Measurements from ENCODE around the gene NKIRAS1.

Gene NKIRAS1
- total RNA-seq = 8.3 to 9.2 reads per million in 2 donors

- DNase-seq = peak; percentile 89
These were observed at the start of gene NKIRAS1, which contains the start of gene RPL15 for GRCh38 chr3:23916886-23917678. NKIRAS1 (minus strand) TSS chr3:23916990; CDS start chr3:23910904, 6,086 bp downstream. RPL15 (plus strand) TSS chr3:23917132; CDS start chr3:23917860, 728 bp downstream.

DNA sequence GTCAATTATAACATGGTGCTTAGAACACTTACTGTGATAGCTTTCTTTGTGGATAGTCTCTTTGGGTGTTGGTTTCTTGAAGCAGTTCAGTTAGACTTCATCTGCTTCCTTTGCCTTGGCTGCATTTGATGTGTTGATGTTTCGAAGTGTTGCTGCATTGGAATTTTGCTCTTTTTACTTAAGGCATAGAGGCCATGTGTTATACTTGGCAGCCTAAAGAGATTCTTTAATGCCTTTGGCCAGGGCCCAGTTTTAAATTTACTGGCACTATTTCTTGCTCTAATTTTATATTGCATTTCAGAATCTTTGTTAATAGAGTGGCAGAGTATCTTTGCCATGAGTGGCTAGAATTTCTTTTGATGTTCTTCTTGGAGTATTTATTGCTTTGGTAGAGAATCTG is 49.5 kb upstream of the NKIRAS1 start:
- DNase-seq = no peak

- DNase-seq = no peak
These were observed 47.9 kb upstream of the NKIRAS1 start for GRCh38 chr3:23964537-23965235.

- DNase-seq = no peak
These were observed 45.1 kb upstream of the NKIRAS1 start for GRCh38 chr3:23961913-23962312.

GRCh38 chr3:23961066-23961465 is 44.3 kb upstream of the NKIRAS1 start:
- DNase-seq = no peak

GRCh38 chr3:23960649-23961048 is 43.9 kb upstream of the NKIRAS1 start:
- DNase-seq = no peak

DNA sequence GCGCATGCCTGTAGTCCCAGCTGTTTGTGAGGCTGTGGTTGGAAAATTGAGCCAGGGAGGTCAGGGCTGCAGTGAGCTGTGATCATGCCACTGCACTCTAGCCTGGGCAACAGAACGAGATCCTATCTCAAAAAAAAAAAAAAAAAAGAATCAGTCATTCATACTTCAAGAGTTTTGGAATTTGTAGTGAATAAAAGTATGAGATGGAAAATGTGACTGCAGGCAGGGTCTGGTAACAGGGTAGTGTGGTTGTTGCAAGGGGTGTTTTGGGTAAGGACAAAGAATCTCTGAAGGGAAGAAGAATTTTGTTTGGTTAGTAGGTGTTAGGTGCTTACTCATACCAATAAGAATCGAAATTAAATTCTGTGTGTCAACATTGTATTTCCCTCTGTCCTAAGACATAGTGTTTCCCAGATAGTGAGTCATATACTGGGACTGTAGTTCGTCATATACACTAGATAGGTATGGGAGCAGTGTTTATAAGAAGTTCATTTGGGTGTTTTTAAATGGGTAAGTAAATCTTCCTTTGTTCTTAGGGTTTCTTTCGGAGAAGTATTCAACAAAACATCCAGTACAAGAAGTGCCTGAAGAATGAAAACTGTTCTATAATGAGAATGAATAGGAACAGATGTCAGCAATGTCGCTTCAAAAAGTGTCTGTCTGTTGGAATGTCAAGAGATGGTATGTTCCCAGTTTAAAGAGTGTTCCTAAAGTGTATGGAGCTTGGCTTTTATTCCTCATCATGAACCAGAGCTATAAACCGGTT is 42.5 kb upstream of the NKIRAS1 start:
- DNase-seq = no peak

- DNase-seq = no peak
These were observed 39.9 kb upstream of the NKIRAS1 start for GRCh38 chr3:23956701-23957100.

GRCh38 chr3:23954144-23954543 is 37.4 kb upstream of the NKIRAS1 start:
- no peak for DNase-seq

DNA sequence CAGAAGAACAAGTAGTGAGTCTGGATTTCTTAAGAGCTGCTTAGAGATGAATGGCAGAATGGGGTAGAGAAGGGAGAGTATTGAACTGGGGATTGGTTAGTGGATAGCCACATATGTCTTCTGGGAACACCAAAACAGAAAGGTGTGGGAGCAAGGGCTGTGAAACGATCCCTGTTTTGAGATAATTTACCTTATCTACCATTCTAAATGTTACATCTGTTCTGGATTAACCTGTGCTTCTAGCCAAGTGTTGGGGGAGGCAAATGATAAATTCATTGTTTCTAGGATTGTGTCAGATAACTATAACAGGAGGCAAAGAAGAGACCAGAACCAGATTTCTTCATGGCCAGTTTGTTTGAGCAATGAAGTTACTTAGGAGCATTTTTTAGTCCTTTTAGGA is 36.7 kb upstream of the NKIRAS1 start:
- no peak for DNase-seq

DNA sequence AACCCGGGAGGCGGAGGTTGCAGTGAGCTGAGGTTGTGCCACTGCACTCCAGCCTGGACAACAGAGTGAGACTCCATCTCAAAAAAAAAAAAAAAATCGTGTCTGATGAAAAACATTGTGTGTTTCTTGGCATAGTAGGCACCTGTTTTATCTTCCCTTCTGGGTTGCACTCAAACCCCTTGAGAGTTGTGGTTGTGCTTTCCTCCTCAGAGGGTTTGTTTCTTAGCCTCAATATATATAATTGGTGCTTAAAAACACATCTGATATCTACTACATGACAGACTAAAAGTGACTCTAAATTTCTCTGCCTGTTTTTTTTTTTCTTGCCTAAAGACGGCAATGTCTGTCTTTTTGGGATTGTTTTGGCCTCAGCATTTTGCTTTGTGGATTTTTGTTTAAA is 35.9 kb upstream of the NKIRAS1 start:
- no peak for DNase-seq

- no peak for DNase-seq
These were observed 33.5 kb upstream of the NKIRAS1 start for GRCh38 chr3:23950293-23950692.

GRCh38 chr3:23949784-23950183 is 33.0 kb upstream of the NKIRAS1 start:
- no peak for DNase-seq

DNA sequence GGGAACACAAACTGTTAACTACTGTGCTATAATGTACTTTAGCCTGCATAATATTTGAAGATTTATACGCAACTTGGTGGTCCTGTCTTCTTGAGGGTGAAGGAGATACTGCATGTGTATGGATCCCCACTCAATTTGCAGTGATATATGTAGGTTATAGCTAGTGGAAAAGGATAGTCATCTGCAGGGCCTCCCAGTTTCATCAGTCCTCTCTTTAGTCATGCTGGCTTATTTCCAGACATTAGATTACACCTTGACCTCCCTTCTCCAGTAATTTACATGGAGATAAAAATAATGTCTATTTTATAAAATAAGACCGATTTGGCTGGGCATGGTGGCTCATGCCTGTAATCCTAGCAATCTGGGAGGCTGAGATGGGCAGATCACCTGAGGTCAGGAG is 32.0 kb upstream of the NKIRAS1 start:
- no peak for DNase-seq

DNA sequence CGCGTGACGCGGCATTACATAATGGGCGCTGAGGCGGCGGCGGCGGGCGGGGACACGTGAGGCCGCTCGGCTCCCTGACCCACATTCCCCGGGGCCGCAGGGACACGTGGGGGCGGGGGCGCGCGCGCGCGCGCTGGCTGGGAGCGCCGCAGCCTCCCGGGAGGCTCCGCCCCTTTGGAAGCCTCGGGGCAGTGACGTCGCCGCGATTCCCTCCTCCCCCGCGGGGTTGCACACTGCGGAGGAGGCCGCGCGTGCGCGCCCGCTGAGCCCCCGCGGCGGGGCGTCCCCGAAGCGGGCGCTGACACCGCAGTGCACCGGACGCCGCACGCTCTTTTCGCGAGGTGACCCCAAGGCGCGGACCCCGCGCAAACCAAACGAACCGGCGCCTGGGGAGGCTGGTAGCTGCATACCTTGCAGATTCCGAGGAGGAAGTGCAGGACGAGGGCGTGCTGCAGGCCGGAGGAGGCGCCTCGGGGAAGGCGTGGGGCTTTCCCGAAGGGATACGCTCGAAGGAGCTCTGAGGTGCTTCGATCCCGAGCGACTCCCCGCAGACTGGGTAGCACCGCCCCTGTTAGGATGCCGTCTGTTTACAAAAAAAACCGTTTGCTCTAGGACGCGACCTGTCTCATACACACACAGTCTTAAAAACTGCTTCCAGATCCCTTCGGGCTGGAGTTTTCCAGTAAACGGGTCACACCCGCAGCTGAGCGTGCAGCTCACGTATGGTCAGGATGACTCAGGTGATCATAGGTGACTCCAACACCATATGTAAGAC is 29.3 kb upstream of the NKIRAS1 start:
- peak; percentile 99 for DNase-seq

GRCh38 chr3:23945663-23945912 is 28.8 kb upstream of the NKIRAS1 start:
- no peak for DNase-seq

DNA sequence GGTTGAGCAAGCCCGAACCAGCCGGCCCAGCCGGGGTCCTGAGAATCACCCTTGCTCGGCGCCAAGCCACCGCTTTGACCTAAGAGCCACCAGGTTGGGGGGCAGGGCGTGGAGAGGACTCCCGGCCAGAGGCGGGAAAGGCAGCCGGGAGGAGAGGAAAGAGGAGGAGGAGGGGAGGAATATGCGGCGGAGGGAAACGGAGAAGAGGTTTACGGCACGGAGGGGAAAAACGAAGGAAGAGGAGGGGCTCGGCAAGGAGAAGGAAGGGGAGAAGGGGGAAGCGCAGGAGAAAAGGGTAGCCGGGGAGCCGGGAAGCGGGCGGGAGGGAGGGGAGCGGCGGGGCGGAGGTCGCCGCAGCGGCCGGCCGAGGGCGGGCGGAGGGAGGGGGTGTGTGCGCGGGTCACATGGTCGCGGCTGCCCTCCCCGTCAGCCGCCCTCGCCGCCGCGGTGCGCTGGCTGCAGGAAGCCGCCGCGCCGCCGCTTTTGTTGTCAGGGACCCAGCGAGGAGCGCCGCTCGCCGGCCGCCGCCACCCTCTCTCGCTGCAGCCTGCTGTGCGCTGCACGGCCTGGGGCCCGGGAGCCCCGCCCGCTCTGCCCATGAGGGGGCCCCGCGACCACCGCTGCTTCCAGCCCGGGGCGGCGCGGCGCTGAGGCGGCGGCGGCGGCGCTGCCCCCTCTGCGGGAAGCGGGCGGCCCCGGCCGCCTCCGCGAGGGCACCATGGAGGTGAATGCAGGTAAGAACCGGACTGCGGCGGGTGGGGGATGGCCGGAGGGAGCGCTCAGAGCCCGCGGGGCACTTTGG is 28.3 kb upstream of the NKIRAS1 start, which contains the start of gene NR1D2:
TSS of gene NR1D2 (plus strand) at position 426 of the 802 bp plus-strand sequence. CDS start at position 719, 293 bp downstream.
- peak; percentile 84 for DNase-seq

DNA sequence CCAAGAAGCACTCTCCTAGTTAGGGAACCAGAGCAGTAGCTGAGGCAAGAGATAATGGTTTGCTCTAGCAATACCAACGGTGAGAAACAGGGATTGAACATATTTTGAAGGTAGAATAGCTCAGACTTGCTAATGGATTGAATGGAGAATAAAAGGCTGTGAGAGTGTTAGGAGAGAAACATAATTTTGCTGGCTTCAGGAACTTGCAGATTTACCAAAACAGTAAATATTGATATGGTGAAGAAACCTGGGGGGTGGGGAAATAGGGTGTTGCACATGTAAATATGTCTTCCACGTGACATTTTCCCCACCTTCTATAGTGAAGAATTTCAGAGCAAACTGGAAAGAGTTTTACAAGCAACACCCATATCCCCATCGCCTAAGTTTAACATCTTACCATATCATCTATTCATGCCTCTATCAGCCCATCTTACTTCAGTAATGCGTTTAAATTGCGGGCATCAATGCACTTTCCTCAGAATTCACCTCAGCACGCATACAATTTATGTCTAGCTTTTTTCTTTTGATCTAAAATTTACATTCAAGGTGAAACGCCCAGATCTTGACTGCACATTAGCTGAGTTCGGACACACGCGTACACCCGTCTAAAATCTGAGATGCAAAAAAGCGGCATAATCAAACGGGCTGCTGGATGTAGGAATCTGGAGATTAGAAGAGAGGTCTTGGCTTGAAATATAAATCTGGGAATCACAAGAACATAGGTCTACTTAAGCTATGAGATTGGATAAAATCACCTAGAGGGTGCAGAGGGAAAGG is 27.4 kb upstream of the NKIRAS1 start:
- no peak for DNase-seq

DNA sequence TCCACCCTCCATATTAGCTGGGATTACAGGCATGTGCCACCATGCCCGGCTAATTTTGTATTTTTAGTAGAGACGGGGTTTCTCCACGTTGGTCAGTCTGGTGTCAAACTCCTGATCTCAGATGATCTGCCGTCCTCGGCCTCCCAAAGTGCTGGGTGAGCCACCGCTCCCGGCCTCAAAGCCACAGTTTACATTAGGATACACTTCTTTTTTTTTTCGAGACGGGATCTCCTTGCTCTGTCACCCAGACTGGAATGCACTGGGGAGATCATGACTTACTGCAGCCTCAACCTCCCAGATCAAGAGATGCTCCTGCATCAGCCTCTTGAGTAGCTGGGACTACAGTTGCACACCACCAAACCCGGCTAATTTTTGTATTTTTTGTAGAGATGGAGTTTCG is 25.8 kb upstream of the NKIRAS1 start:
- no peak for DNase-seq

DNA sequence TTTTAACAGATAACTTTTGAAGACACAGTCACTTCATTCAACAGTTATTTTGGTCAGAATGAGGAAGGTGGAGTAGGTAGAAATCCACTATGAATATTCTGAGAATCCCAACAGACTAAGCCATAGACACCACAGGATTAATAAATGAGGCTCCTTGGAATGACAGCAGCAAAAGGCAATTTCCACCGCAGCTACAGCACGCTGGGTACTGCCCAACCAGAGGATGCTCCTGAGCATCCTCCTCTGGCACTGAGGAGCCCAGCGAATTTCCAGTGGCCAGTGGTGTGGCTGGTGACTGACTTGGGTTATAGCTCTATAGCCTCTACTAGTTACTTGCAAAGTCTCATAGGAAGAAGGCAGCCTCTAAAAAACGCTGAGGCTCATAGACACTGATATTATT is 24.6 kb upstream of the NKIRAS1 start:
- no peak for DNase-seq

DNA sequence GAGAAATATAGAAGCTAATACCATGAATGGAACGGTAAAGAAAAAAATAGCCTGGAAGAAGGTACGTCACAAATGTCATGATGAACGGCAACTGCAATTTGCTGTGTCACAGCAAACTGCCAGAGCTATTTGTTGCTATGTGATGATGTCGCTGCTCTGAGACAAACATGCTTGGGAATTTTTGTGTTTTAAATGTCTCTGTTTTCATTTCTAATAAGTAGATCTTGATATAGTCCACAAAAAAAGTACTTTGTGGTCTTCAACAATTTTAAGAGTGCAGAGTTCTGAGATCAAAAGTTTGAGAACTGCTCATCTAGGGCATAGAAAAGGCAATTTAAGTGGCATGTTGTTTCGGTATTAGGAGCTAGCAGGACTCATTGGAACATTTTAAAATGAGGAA is 24.0 kb upstream of the NKIRAS1 start:
- DNase-seq = no peak
